Omental fat pad (tissue), 4 donors: ENCODE data around the gene SIRPA. TPM values are rescaled to one million over a fixed set of nuclear protein-coding genes. Genes with fewer than 3 reads are reported as not detected.

Source experiments
- ATAC-seq: fragments of 150-250 bp; one replicate; pipeline ENCODE4 v1.9.1; 2016; ENCODE audit warnings: mild to moderate bottlenecking, moderate library complexity; ENCODE audit not compliant: low FRiP score
- DNase-seq: peaks from one replicate; pipeline ENCODE4 v3.0.0-alpha.2; 2019; ENCODE audit warnings: low spot score
- CTCF ChIP-seq, 3 donors: fragments of 450-650 bp; IDR thresholded peaks; one replicate each; pipeline ENCODE4 v1.5.1; 2016 to 2017; ENCODE audit warnings: antibody characterized with exemption in 3 of 3, mild to moderate bottlenecking in 3 of 3, moderate library complexity in 2 of 3
- total RNA-seq, 4 donors: library from RNA; depleted of rRNA; stranded (reverse); fragments of >200 nt; gene quantifications; one replicate each; pipeline ENCODE4 v1.1.0, GENCODE V29; 2016

SIRPA gene
- total RNA-seq, 4 donors from 2014 or later, result 51.9 to 86.1 (median 77.0) TPM

DNA sequence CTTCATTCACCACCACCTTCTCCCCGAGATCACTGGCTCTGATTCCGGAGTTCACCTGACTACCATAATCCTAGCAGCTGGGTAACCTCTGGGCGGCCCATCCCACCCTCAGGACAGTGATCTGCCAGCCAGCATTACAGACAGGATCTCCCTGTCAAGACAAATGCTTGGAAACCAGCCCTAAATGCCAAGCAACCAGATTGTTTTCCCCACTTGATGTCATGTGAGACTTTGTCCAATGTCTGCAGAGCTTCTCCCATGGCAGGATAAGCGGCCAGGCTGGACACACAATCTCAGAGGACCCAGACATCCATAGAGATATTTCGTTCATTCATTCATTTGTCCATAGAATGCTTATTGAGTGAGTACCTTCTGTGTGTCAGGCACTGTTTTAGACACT is 66.2 kb downstream of the SIRPA start:
- TF ChIP-seq CTCF (IDR thresholded peaks at IDR 0.05), result no peak
- DNase-seq, result no peak
- ATAC-seq, result no peak

DNA sequence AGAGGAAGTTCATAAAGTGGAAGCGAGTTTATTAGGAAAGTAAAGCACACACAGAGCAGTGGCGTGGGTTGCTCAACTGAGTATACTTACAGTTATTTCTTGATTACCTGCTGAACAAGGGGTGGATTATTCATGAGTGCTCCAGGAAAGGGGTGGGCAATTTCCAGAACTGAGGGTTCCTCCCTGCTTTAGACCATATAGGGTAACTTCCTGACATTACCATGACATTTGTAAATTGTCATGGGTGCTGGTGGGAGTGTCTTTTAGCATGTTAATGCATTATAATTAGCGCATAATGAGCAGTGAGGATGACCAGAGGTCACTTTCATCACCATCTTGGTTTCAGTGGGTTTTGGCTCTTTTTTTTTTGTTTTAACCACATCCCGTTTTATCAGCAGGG is 68.9 kb downstream of the SIRPA start:
- no peak for DNase-seq
- ATAC-seq, result peak; percentile 35
- no peak for TF ChIP-seq CTCF (IDR thresholded peaks at IDR 0.05)

DNA sequence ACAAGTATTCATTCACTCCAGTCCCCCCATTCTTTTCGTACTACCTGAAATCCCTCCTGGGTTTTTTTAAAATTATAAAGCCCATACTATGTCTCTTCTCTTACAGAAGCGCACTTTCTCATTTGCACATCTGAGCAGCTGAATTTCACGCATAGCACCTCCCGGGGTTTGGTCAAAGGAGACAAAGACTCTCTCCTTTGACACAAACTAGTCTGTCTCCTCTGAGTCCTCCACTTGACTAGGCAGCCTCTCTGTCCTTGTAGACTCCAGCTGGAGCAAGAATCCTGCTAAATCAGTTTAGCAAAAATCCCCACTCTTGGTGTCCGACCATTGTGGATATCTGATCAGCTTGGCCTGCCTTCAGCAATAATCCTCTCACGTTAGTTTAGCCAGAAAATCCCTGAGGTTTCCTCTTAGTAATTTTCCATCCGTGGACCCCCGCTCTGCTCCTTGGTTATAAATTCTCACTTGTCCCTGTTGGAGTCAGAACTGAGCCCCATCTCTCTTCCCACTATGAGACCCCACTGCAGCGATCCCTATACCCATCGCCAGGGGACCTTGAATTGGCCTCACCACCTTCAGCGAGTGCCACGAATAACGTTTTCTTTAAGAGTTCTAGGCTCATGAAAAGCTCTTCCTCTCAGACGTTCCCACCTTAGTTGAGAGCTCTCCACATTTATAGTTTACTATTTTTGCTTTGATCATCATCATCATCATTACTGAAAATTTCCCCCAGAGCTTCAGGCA is 69.6 kb downstream of the SIRPA start:
- ATAC-seq, result no peak
- no peak for TF ChIP-seq CTCF (IDR thresholded peaks at IDR 0.05)
- no peak for DNase-seq

GRCh38 chr20:1965520-1966351 is 70.5 kb downstream of the SIRPA start:
- ATAC-seq (peak; percentile 72), DNase-seq (peak; percentile 92)
- TF ChIP-seq CTCF (IDR thresholded peaks at IDR 0.05), result peak in 2 of 3 donors; percentile 37 to 68

DNA sequence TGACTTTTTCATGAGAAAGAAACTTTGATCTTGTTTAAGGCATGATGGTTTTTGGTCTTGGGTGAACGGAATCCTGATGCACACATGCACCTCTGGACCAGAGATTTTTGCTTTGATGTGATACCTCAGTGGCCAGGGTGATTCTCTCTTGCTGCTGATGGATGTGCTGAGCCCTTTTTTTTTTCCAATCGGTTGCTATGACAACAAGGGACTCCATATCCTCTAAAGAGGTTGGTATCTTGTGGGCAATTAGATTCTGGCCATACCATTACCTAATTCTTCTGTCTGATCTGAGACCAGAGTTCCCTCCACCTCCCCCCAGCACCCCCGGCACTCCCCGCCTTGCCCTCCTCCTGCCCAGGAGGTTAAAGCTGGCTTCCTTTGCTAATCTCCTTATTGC is 73.8 kb downstream of the SIRPA start:
- no peak for DNase-seq
- TF ChIP-seq CTCF (IDR thresholded peaks at IDR 0.05), result no peak
- no peak for ATAC-seq

DNA sequence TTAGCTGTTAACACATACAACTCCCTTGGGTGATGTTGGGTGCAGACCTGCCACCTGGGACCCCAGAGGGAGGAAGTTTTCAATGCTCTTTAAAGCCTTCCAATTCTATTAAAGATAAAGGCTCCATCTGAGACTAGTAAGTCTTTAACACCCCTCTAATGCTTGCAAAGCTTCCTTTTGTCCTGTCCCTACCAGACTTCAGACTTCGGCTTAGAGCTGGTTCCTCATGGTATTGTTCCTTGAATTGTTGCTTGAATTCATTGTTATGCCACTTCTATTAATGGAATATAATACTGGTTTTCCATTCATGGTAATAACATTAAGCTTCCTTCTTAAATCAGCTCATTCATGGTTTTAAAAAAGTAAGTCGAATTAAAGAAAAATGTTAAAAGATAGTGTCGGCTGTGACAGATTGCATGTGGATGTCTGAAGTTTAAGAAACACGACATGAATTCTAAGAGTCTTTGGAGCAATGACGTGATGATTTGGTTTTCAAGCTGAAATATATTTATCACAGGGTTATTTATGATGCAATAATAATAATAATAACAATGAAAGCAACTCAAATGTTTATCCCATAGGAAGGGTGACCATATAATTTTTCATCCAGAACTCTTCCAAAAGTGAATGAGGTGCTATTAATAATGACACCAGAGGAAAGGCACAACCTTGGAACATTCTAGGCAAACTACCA is 76.8 kb downstream of the SIRPA start:
- TF ChIP-seq CTCF (IDR thresholded peaks at IDR 0.05), result no peak
- ATAC-seq (no peak), DNase-seq (no peak)
